ENCODE results near the gene SUSD1. TPM values are rescaled to one million over a fixed set of nuclear protein-coding genes. Genes with fewer than 3 reads are reported as not detected.
A peak's percentile ranks its signal among the peaks of the same experiment; 100 is the strongest.

Gene SUSD1
- total and polyA plus RNA-seq, 2 donors (not counting 1 experiment from before 2014, with no cell fraction given): 5.7 to 7.5 TPM

GRCh38 chr9:112047538-112048066, 127.5 kb downstream of the SUSD1 start:
- no peak overlapping the region for H3K27ac ChIP-seq (ENCODE audit: low read length in 2 of 2)
- H3K9ac ChIP-seq (ENCODE audit: low read length): no peak overlapping the region
- H3K79me2 ChIP-seq (ENCODE audit: control insufficient read depth, insufficient read depth, low read length): no peaks in the 10 kb centered on the region
- no peak overlapping the region for H2AFZ ChIP-seq (ENCODE audit: insufficient read depth, low read depth, low read length, poor library complexity, severe bottlenecking)
- H3K27me3 Mint-ChIP-seq: no peaks in the 10 kb centered on the region
- peaks cover 24 to 31% of the 10 kb centered on the region in 2 donors for H3K4me1 ChIP-seq (ENCODE audit: control insufficient read depth in 2 of 2, insufficient read depth in 2 of 2, low read length in 2 of 2)
- H3K4me2 ChIP-seq (replicated peaks; ENCODE audit: low read depth, low read length, poor library complexity, severe bottlenecking): peak overlapping the region; percentile 2
- H3K27me3 ChIP-seq (replicated peaks in 1 of 4; ENCODE audit: control extremely low read depth in 1 of 4, control insufficient read depth in 3 of 4, insufficient read depth in 4 of 4, low read length in 3 of 4): no peaks in the 10 kb centered on the region
- H3K4me3 ChIP-seq (ENCODE audit: control extremely low read depth in 1 of 5, extremely low read depth in 1 of 5, insufficient read depth in 1 of 5, low read depth in 2 of 5, low read length in 4 of 5): no peak overlapping the region
- no peak for DNase-seq
- intact Hi-C loops (cut with micrococcal nuclease): no loop called here
- POLR2A ChIA-PET: no interaction called here
- H3K4me3 Mint-ChIP-seq: no peak overlapping the region
- no peaks in the 10 kb centered on the region for H4K20me1 ChIP-seq (ENCODE audit: control insufficient read depth, insufficient read depth, low read length, poor library complexity, severe bottlenecking)
- H3K27ac Mint-ChIP-seq: no peak overlapping the region
- peaks cover 0 to 10% (median 3%) of the 10 kb centered on the region in 3 donors for H3K9me3 ChIP-seq (ENCODE audit: control extremely low read depth in 1 of 3, control insufficient read depth in 2 of 3, insufficient read depth in 1 of 3, low read length in 2 of 3)
- no peaks in the 10 kb centered on the region for H3K36me3 ChIP-seq (replicated peaks in 1 of 2; ENCODE audit: control extremely low read depth in 1 of 2, control insufficient read depth in 1 of 2, extremely low read depth in 1 of 2, insufficient read depth in 2 of 2, low read length in 1 of 2)
- TF ChIP-seq CTCF (IDR thresholded peaks at IDR 0.05) (no peak), EZH2 (IDR thresholded peaks at IDR 0.05; ENCODE audit: borderline replicate concordance, insufficient read depth, low read depth, low read length, poor library complexity, severe bottlenecking) (no peak)
- H3K9me3 Mint-ChIP-seq (ENCODE audit: insufficient read depth): peaks cover 8% of the 10 kb centered on the region
- peaks cover 39% of the 10 kb centered on the region for H3K4me1 Mint-ChIP-seq
- no peak for ATAC-seq (ENCODE audit: low read depth)
- CTCF ChIA-PET: interaction anchor here (0.9 to 2.7 kb wide), 2 partner anchors 28 to 48 kb away, joined by 3 to 11 read pairs; no protein-coding TSS in a partner anchor

GRCh38 chr9:112046181-112046580, 128.9 kb downstream of the SUSD1 start:
- intact Hi-C loops (cut with micrococcal nuclease): no loop called here
- Histone ChIP-seq H3K27me3 (replicated peaks in 1 of 4; ENCODE audit: control extremely low read depth in 1 of 4, control insufficient read depth in 3 of 4, insufficient read depth in 4 of 4, low read length in 3 of 4) (no peaks in the 10 kb centered on the region), H3K9me3 (ENCODE audit: control extremely low read depth in 1 of 3, control insufficient read depth in 2 of 3, insufficient read depth in 1 of 3, low read length in 2 of 3) (peaks cover 0 to 10% (median 3%) of the 10 kb centered on the region in 3 donors), H3K27ac (ENCODE audit: low read length in 2 of 2) (no peak overlapping the region), H3K4me2 (replicated peaks; ENCODE audit: low read depth, low read length, poor library complexity, severe bottlenecking) (no peak overlapping the region), H3K4me1 (ENCODE audit: control insufficient read depth in 2 of 2, insufficient read depth in 2 of 2, low read length in 2 of 2) (peaks cover 12 to 18% of the 10 kb centered on the region in 2 donors), H3K79me2 (ENCODE audit: control insufficient read depth, insufficient read depth, low read length) (no peaks in the 10 kb centered on the region), H2AFZ (ENCODE audit: insufficient read depth, low read depth, low read length, poor library complexity, severe bottlenecking) (no peak overlapping the region), H3K36me3 (replicated peaks in 1 of 2; ENCODE audit: control extremely low read depth in 1 of 2, control insufficient read depth in 1 of 2, extremely low read depth in 1 of 2, insufficient read depth in 2 of 2, low read length in 1 of 2) (no peaks in the 10 kb centered on the region), H4K20me1 (ENCODE audit: control insufficient read depth, insufficient read depth, low read length, poor library complexity, severe bottlenecking) (no peaks in the 10 kb centered on the region), H3K4me3 (ENCODE audit: control extremely low read depth in 1 of 5, extremely low read depth in 1 of 5, insufficient read depth in 1 of 5, low read depth in 2 of 5, low read length in 4 of 5) (no peak overlapping the region), H3K9ac (ENCODE audit: low read length) (no peak overlapping the region)
- DNase-seq: no peak
- ChIA-PET CTCF (interaction anchor here (0.9 to 2.7 kb wide), 2 partner anchors 29 to 38 kb away, joined by 4 to 11 read pairs; no protein-coding TSS in a partner anchor), POLR2A (no interaction called here)
- peaks cover 8% of the 10 kb centered on the region for H3K9me3 Mint-ChIP-seq (ENCODE audit: insufficient read depth)
- TF ChIP-seq CTCF (IDR thresholded peaks at IDR 0.05) (no peak), EZH2 (IDR thresholded peaks at IDR 0.05; ENCODE audit: borderline replicate concordance, insufficient read depth, low read depth, low read length, poor library complexity, severe bottlenecking) (no peak)
- ATAC-seq (ENCODE audit: low read depth): no peak
- peaks cover 30% of the 10 kb centered on the region for H3K4me1 Mint-ChIP-seq
- no peaks in the 10 kb centered on the region for H3K27me3 Mint-ChIP-seq
- H3K4me3 Mint-ChIP-seq: no peak overlapping the region
- no peak overlapping the region for H3K27ac Mint-ChIP-seq

Data from B cell (primary cell).